GM21717 (cell line): Measurements from ENCODE around the gene MINDY2.
"Not testable (repeated sequence)": the region's sequence is repeated elsewhere in the genome, so short reads cannot be mapped to it uniquely, and the experiment has no call there.

Experiments
- ATAC-seq: cut with Tn5 transposase; IDR thresholded peaks from one replicate; pipeline ENCODE4 v1.9.1; 2021; ENCODE audit warnings: mild to moderate bottlenecking, moderate library complexity; ENCODE audit not compliant: unreplicated experiment

The MINDY2 gene

GRCh38 chr15:58795825-58796224, 24.7 kb downstream of the MINDY2 start:
- ATAC-seq = no peak

- ATAC-seq = no peak
Observed at GRCh38 chr15:58797505-58797904, 26.4 kb downstream of the MINDY2 start.

GRCh38 chr15:58805095-58805494, 34.0 kb downstream of the MINDY2 start:
- no peak for ATAC-seq

- ATAC-seq = not testable (repeated sequence)
Observed at GRCh38 chr15:58823267-58823666, 52.2 kb downstream of the MINDY2 start.

- no peak for ATAC-seq
Observed at GRCh38 chr15:58830556-58830955, 59.5 kb downstream of the MINDY2 start.

- not testable (repeated sequence) for ATAC-seq
Observed at GRCh38 chr15:58833681-58834426, 62.8 kb downstream of the MINDY2 start.

GRCh38 chr15:58839485-58839884, 68.4 kb downstream of the MINDY2 start:
- no peak for ATAC-seq

- no peak for ATAC-seq
Observed at GRCh38 chr15:58840048-58840447, 68.9 kb downstream of the MINDY2 start.

- no peak for ATAC-seq
Observed at GRCh38 chr15:58842713-58843396, 71.8 kb downstream of the MINDY2 start.

GRCh38 chr15:58851205-58851604, 80.1 kb downstream of the MINDY2 start:
- ATAC-seq = not testable (repeated sequence)

- ATAC-seq = no peak
Observed at GRCh38 chr15:58852347-58852746, 81.2 kb downstream of the MINDY2 start.

- ATAC-seq = no peak
Observed at GRCh38 chr15:58854593-58854992, 83.5 kb downstream of the MINDY2 start.

- ATAC-seq = no peak
Observed at GRCh38 chr15:58856086-58856485, 85.0 kb downstream of the MINDY2 start.

GRCh38 chr15:58856621-58857020, 85.5 kb downstream of the MINDY2 start:
- not testable (repeated sequence) for ATAC-seq

GRCh38 chr15:58862326-58862725, 91.2 kb downstream of the MINDY2 start:
- no peak for ATAC-seq

GRCh38 chr15:58864602-58865424, 93.7 kb downstream of the MINDY2 start:
- ATAC-seq = no peak

- ATAC-seq = no peak
Observed at GRCh38 chr15:58865425-58865880, 94.4 kb downstream of the MINDY2 start.

GRCh38 chr15:58867926-58868325, 96.8 kb downstream of the MINDY2 start:
- ATAC-seq = no peak

- no peak for ATAC-seq
Observed at GRCh38 chr15:58870451-58870850, 99.3 kb downstream of the MINDY2 start.

- ATAC-seq = no peak
Observed at GRCh38 chr15:58873267-58873666, 102.2 kb downstream of the MINDY2 start.

GRCh38 chr15:58875343-58875742, 104.2 kb downstream of the MINDY2 start:
- ATAC-seq = no peak
